K562 (cell line): Measurements from ENCODE around the gene EWSR1. TPM values are rescaled to one million over a fixed set of nuclear protein-coding genes. Genes with fewer than 3 reads are reported as not detected.

ENCODE experiments used
- ATAC-seq: fragments of 200-7000 bp; cut with Tn5 transposase; 3 replicates; pipeline ENCODE4 v1.9.1; 2020; ENCODE audit warnings: moderate library complexity
- BruUV-seq: library from RNA; stranded (reverse); fragments of 400-500 nt; replicated peaks from 2 replicates; lab custom pipeline; 2021; lab: Mats Ljungman, UMichigan
- CTCF ChIA-PET: fragments of 300-600 bp; formaldehyde crosslinking; extraction: SDS; loops from one replicate; lab custom pipeline; 2021; ENCODE audit warnings: low intra/inter-chr PET ratio; lab: Yijun Ruan, JAX
- POLR2A ChIA-PET: fragments of 300-600, 350-650 bp; sonication (Branson Sonifier 250); formaldehyde crosslinking; extraction: SDS; loops from one replicate; lab custom pipeline; 2021; ENCODE audit warnings: antibody characterized with exemption, inconsistent platforms; lab: Yijun Ruan, JAX
- DNase-seq, 4 experiments: peaks; one replicate each; pipeline versions ENCODE4 v3.0.0 to v3.0.0-alpha.2; 2011 to 2018; ENCODE audit warnings: low spot score in 3 of 4, mixed read lengths in 3 of 4; ENCODE audit errors: extremely low read depth in 1 of 4
- FAIRE-seq: peaks from 2 replicates; lab custom pipeline; 2011; peaks lifted over from hg19 to GRCh38; lab: Jason Lieb, UNC
- H2AFZ ChIP-seq: 2 replicates; pipeline ENCODE4 v1.6.0; 2011; ENCODE audit warnings: low read depth, low read length, control low read depth, inconsistent platforms
- H3K27ac ChIP-seq: fragments of 200-600 bp; 3 replicates; pipeline ENCODE4 v1.8.0; 2011; ENCODE audit warnings: low read depth, mild to moderate bottlenecking, control low read depth, inconsistent platforms, low read length, moderate library complexity, mixed read lengths; ENCODE audit errors: extremely low read depth
- H3K27me3 ChIP-seq, 2 experiments: fragments of 300-600 bp in 1 of 2; 2 replicates in 1 of 2; 3 replicates in 1 of 2; pipeline versions ENCODE4 v1.6.0 to v1.8.0; 2011; ENCODE audit warnings: inconsistent platforms in 2 of 2, low read length in 2 of 2, mild to moderate bottlenecking in 1 of 2, mixed read lengths in 1 of 2, moderate library complexity in 1 of 2; ENCODE audit not compliant: control insufficient read depth in 2 of 2, insufficient read depth in 2 of 2
- H3K36me3 ChIP-seq: fragments of 300-600 bp; 3 replicates; pipeline ENCODE4 v1.8.0; 2011; ENCODE audit warnings: mild to moderate bottlenecking, low read length, inconsistent platforms; ENCODE audit not compliant: control insufficient read depth, insufficient read depth
- H3K4me1 ChIP-seq, 2 experiments: fragments of 200-600 bp in 1 of 2; replicated peaks in 1 of 2; 2 replicates in 1 of 2; 3 replicates in 1 of 2; pipeline versions ENCODE4 v1.5.1 to v1.8.0; 2011; ENCODE audit warnings: inconsistent platforms in 2 of 2, low read length in 2 of 2, mild to moderate bottlenecking in 1 of 2, mixed read lengths in 1 of 2, moderate library complexity in 1 of 2; ENCODE audit not compliant: control insufficient read depth in 2 of 2, insufficient read depth in 2 of 2
- H3K4me2 ChIP-seq: 2 replicates; pipeline ENCODE4 v1.6.1; 2011; ENCODE audit warnings: low read length, control low read depth, inconsistent platforms, mixed read lengths; ENCODE audit not compliant: insufficient read depth
- H3K4me3 ChIP-seq: fragments of 200-600 bp; sonication (generic), shearing (Covaris generic); 2 replicates; pipeline ENCODE4 v1.5.1; 2016; ENCODE audit warnings: control low read depth, inconsistent platforms
- H3K79me2 ChIP-seq: fragments of 200-600 bp; 3 replicates; pipeline ENCODE4 v1.8.0; 2011; ENCODE audit warnings: low read length, inconsistent platforms; ENCODE audit not compliant: control insufficient read depth, insufficient read depth
- H3K9ac ChIP-seq, 2 experiments: 2 replicates each; pipeline versions ENCODE4 v1.6.0 to v1.6.1; 2011; ENCODE audit warnings: low read depth in 2 of 2, low read length in 2 of 2, control low read depth in 1 of 2, inconsistent platforms in 1 of 2, mild to moderate bottlenecking in 1 of 2, mixed read lengths in 1 of 2; ENCODE audit not compliant: insufficient read depth in 1 of 2
- H3K9me1 ChIP-seq: one replicate; pipeline ENCODE4 v1.6.0; 2011; ENCODE audit warnings: inconsistent platforms, mild to moderate bottlenecking, low read length, moderate library complexity; ENCODE audit not compliant: control insufficient read depth, insufficient read depth
- H3K9me3 ChIP-seq: replicated peaks from 2 replicates; pipeline ENCODE4 v1.5.1; 2011; ENCODE audit warnings: low read depth, low read length, inconsistent platforms; ENCODE audit not compliant: control insufficient read depth, insufficient read depth
- H4K20me1 ChIP-seq: replicated peaks from 2 replicates; pipeline ENCODE4 v1.6.1; 2011; ENCODE audit warnings: low read length, inconsistent platforms, mixed read lengths; ENCODE audit not compliant: control insufficient read depth, insufficient read depth
- POLR2AphosphoS2 ChIP-seq: IDR thresholded peaks from 2 replicates; pipeline ENCODE4 v1.6.1; 2012; ENCODE audit warnings: low read length, improper control_type of control experiment
- POLR2G ChIP-seq: fragments of 200-400 bp; formaldehyde crosslinking; IDR thresholded peaks from 2 replicates; pipeline ENCODE4 v1.6.1; 2017; ENCODE audit warnings: low read depth, mild to moderate bottlenecking, antibody characterized with exemption, low read length, moderate library complexity
- ZNF280A ChIP-seq: fragments of 450-650 bp; IDR thresholded peaks from 2 replicates; pipeline ENCODE4 v1.6.1; 2018; ENCODE audit warnings: mild to moderate bottlenecking, low read depth; ENCODE audit not compliant: partially characterized antibody
- WGBS: fragments of 100-300 bp; shearing (Covaris generic); methylation state at CpG from one replicate; pipeline ENCODE4 v1.1.6; 2016; ENCODE audit warnings: low coverage, mixed read lengths; ENCODE audit not compliant: insufficient coverage; ENCODE audit errors: missing lambda C conversion rate; 5-methylcytosine and 5-hydroxymethylcytosine counted together
- in situ Hi-C: fragments of 300-500 bp; cut with MboI; formaldehyde crosslinking; loops from 4 replicates; pipeline ENCODE4 v1.15.0; 2018; ENCODE audit warnings: inconsistent platforms, mixed read lengths
- intact Hi-C: fragments of 100-400 bp; cut with micrococcal nuclease; formaldehyde crosslinking; loops from 2 replicates; pipeline ENCODE4 v1.14.2; 2022
- polyA plus RNA-seq, 8 experiments: library from polyadenylated mRNA; depleted of rRNA in 4 of 8; stranded (reverse) in 5 of 8; unstranded in 3 of 8; fragments of >200 nt; fragmentation: Nextera tagmentation in 2 of 8; fragmentation: Illumina TruSeq in 1 of 8; extraction: Ambion mirVana in 2 of 8; extraction: Trizol in 1 of 8; gene quantifications; 2 replicates each; pipeline versions ENCODE4 v1.2.1 to v1.2.3, GENCODE V29; 2011 to 2014; ENCODE audit warnings: inconsistent platforms in 1 of 8, missing spikeins in 1 of 8
- total RNA-seq, 7 experiments: library from RNA; depleted of rRNA in 6 of 7; stranded (reverse); fragments of >200 nt in 6 of 7; fragmentation: Illumina TruSeq in 2 of 7; extraction: Trizol in 2 of 7; gene quantifications; 2 replicates each; pipeline versions ENCODE4 v1.2.1 to v1.2.3, GENCODE V29; 2011 to 2021; ENCODE audit warnings: low replicate concordance in 1 of 7

The EWSR1 gene
- total and polyA plus RNA-seq, 9 of the 15 experiments (the other 6 are each of a cell fraction or from before 2014, with no cell fraction given): 83.3 to 450 (median 239) TPM

GRCh38 chr22:29231971-29232959 lies 35.8 kb upstream of the EWSR1 start:
- no peak overlapping the region for H2AFZ ChIP-seq
- no peaks in the 10 kb centered on the region; a peak in 2 of 5 replicates for H3K4me1 ChIP-seq
- WGBS: 44% methylated on average over 11 of the region's 22 CpGs
- BruUV-seq: no TSS peak
- FAIRE-seq (no peak), ATAC-seq (no peak), DNase-seq (peak in 1 of 4 experiments; percentile 2)
- intact Hi-C loops (no loop called here), in situ Hi-C loops (no loop called here)
- ChIA-PET CTCF (no interaction called here), POLR2A (interaction anchor here (1.4 kb wide), 1 partner anchor 16 kb away, joined by 6 read pairs; no protein-coding TSS in a partner anchor)
- peak; percentile 53 for TF ChIP-seq POLR2G
- no peak for TF ChIP-seq ZNF280A
- TF ChIP-seq POLR2AphosphoS2: peak; percentile 49; the same call in 1 of the 2 replicates
- H4K20me1 ChIP-seq: no peaks in the 10 kb centered on the region
- no peaks in the 10 kb centered on the region for H3K36me3 ChIP-seq
- no peaks in the 10 kb centered on the region for H3K79me2 ChIP-seq
- no peaks in the 10 kb centered on the region for H3K27me3 ChIP-seq
- no peak overlapping the region for H3K27ac ChIP-seq
- H3K4me3 ChIP-seq: no peak overlapping the region
- H3K9me3 ChIP-seq: no peaks in the 10 kb centered on the region
- H3K9me1 ChIP-seq: no peaks in the 10 kb centered on the region
- peak overlapping the region in 1 of 2 experiments; percentile 2; a peak in 1 of 4 replicates for H3K9ac ChIP-seq
- H3K4me2 ChIP-seq: no peak overlapping the region
